IMR-90 (cell line): ENCODE measurements around the gene GJA4. TPM values are rescaled to one million over a fixed set of nuclear protein-coding genes. Genes with fewer than 3 reads are reported as not detected.

Experiments used
- ATAC-seq: fragments of 200-7000 bp; cut with Tn5 transposase; 2 replicates; pipeline ENCODE4 v1.9.1; 2020; ENCODE audit warnings: low read depth, mild to moderate bottlenecking, moderate library complexity
- BruUV-seq: library from RNA; stranded (reverse); fragments of 400-500 nt; replicated peaks from 2 replicates; lab custom pipeline; 2021; lab: Mats Ljungman, UMichigan
- CTCF ChIA-PET: fragments of 300-600 bp; formaldehyde crosslinking; extraction: SDS; loops from one replicate; lab custom pipeline; 2021; ENCODE audit warnings: antibody characterized with exemption; lab: Yijun Ruan, JAX
- POLR2A ChIA-PET: fragments of 300-600 bp; sonication (Branson Sonifier 250); formaldehyde crosslinking; loops from one replicate; lab custom pipeline; 2022; ENCODE audit warnings: antibody characterized with exemption; ENCODE audit not compliant: unreplicated experiment; lab: Charles Lee
- DNase-seq: peaks from one replicate; pipeline ENCODE4 v3.0.0; 2013
- H2AFZ ChIP-seq: replicated peaks from 2 replicates; pipeline ENCODE3; 2013; ENCODE audit warnings: low read length, mild to moderate bottlenecking; ENCODE audit not compliant: poor library complexity
- H2AK5ac ChIP-seq: 2 replicates; pipeline ENCODE4 v1.6.1; 2013; ENCODE audit warnings: low read depth, low read length, inconsistent platforms
- H2AK9ac ChIP-seq: replicated peaks from 2 replicates; pipeline ENCODE3; 2013; ENCODE audit warnings: mild to moderate bottlenecking, low read depth, low read length, moderate library complexity; ENCODE audit not compliant: poor library complexity
- H2BK120ac ChIP-seq: 2 replicates; pipeline ENCODE4 v1.6.1; 2013; ENCODE audit warnings: low read depth, low read length, inconsistent platforms
- H2BK15ac ChIP-seq: 3 replicates; pipeline ENCODE4 v1.6.1; 2013; ENCODE audit warnings: low read depth, low read length, inconsistent platforms
- H2BK20ac ChIP-seq: 2 replicates; pipeline ENCODE4 v1.6.1; 2013; ENCODE audit warnings: low read depth, mild to moderate bottlenecking, inconsistent platforms, low read length, moderate library complexity
- H2BK5ac ChIP-seq: 2 replicates; pipeline ENCODE4 v1.6.1; 2013; ENCODE audit warnings: mild to moderate bottlenecking, low read depth, low read length, inconsistent platforms; ENCODE audit not compliant: poor library complexity, severe bottlenecking
- H3K14ac ChIP-seq: replicated peaks from 2 replicates; pipeline ENCODE4 v1.6.1; 2013; ENCODE audit warnings: low read depth, low read length, inconsistent platforms
- H3K18ac ChIP-seq: 2 replicates; pipeline ENCODE4 v1.6.1; 2013; ENCODE audit warnings: low read depth, low read length, control low read depth
- H3K23ac ChIP-seq: 2 replicates; pipeline ENCODE4 v1.6.1; 2013; ENCODE audit warnings: low read depth, low read length, inconsistent platforms
- H3K27ac ChIP-seq: 2 replicates; pipeline ENCODE4 v1.5.1; 2013; ENCODE audit warnings: mild to moderate bottlenecking, control low read depth, low read length; ENCODE audit not compliant: insufficient read depth
- H3K27me3 ChIP-seq: 2 replicates; pipeline ENCODE4 v1.6.1; 2013; ENCODE audit warnings: low read length; ENCODE audit not compliant: control insufficient read depth, insufficient read depth
- H3K36me3 ChIP-seq: 2 replicates; pipeline ENCODE4 v1.6.1; 2013; ENCODE audit warnings: low read length, mixed read lengths; ENCODE audit not compliant: control insufficient read depth, insufficient read depth
- H3K4ac ChIP-seq: 2 replicates; pipeline ENCODE4 v1.6.1; 2013; ENCODE audit warnings: low read depth, low read length, inconsistent platforms
- H3K4me1 ChIP-seq: 2 replicates; pipeline ENCODE4 v1.6.1; 2013; ENCODE audit warnings: low read length, mixed read lengths; ENCODE audit not compliant: control insufficient read depth, insufficient read depth
- H3K4me2 ChIP-seq: 2 replicates; pipeline ENCODE4 v1.6.1; 2013; ENCODE audit warnings: low read depth, mild to moderate bottlenecking, control low read depth, low read length, moderate library complexity
- H3K4me3 ChIP-seq: 2 replicates; pipeline ENCODE4 v1.5.1; 2013; ENCODE audit warnings: low read depth, mild to moderate bottlenecking, control low read depth, low read length, moderate library complexity; ENCODE audit not compliant: insufficient read depth
- H3K56ac ChIP-seq: 2 replicates; pipeline ENCODE4 v1.6.1; 2013; ENCODE audit warnings: low read length, inconsistent platforms; ENCODE audit not compliant: insufficient read depth; ENCODE audit errors: extremely low read depth
- H3K79me1 ChIP-seq, 2 experiments: 2 replicates each; pipeline ENCODE4 v1.6.1; 2013; ENCODE audit warnings: low read length in 2 of 2, inconsistent platforms in 1 of 2, low read depth in 1 of 2
- H3K9ac ChIP-seq: 2 replicates; pipeline ENCODE4 v1.6.1; 2013; ENCODE audit warnings: low read depth, low read length, control low read depth
- H3K9me1 ChIP-seq: 2 replicates; pipeline ENCODE4 v1.6.1; 2013; ENCODE audit warnings: low read length, inconsistent platforms; ENCODE audit not compliant: insufficient read depth
- H3K9me3 ChIP-seq: 2 replicates; pipeline ENCODE4 v1.6.1; 2013; ENCODE audit warnings: low read length; ENCODE audit not compliant: control insufficient read depth, insufficient read depth
- H4K20me1 ChIP-seq: 2 replicates; pipeline ENCODE4 v1.6.1; 2013; ENCODE audit warnings: low read length, inconsistent platforms; ENCODE audit not compliant: insufficient read depth
- H4K5ac ChIP-seq: 2 replicates; pipeline ENCODE4 v1.6.1; 2013; ENCODE audit warnings: mild to moderate bottlenecking, low read depth, low read length, control low read depth
- H4K8ac ChIP-seq, 2 experiments: 2 replicates each; pipeline ENCODE4 v1.6.1; 2013; ENCODE audit warnings: low read depth in 2 of 2, low read length in 2 of 2, control low read depth in 1 of 2, inconsistent platforms in 1 of 2
- H4K91ac ChIP-seq: 2 replicates; pipeline ENCODE4 v1.6.1; 2013; ENCODE audit warnings: low read depth, low read length, inconsistent platforms; ENCODE audit not compliant: insufficient read depth
- BHLHE40 ChIP-seq: fragments of 150-350 bp; IDR thresholded peaks from 2 replicates; pipeline ENCODE4 v1.6.1; 2016; ENCODE audit warnings: mild to moderate bottlenecking, low read depth, low read length
- ELK1 ChIP-seq: fragments of 150-350 bp; IDR thresholded peaks from 2 replicates; pipeline ENCODE4 v1.6.1; 2016; ENCODE audit warnings: low read depth, mild to moderate bottlenecking, low read length, moderate library complexity, borderline replicate concordance
- MAZ ChIP-seq: IDR thresholded peaks from 2 replicates; pipeline ENCODE4 v1.6.1; 2012; ENCODE audit warnings: low read depth, mild to moderate bottlenecking, low read length, improper control_type of control experiment, moderate library complexity, borderline replicate concordance
- POLR2A ChIP-seq: IDR thresholded peaks from 2 replicates; pipeline ENCODE4 v1.6.1; 2012; ENCODE audit warnings: mild to moderate bottlenecking, low read depth, low read length
- RAD21 ChIP-seq: IDR thresholded peaks from 2 replicates; pipeline ENCODE4 v1.6.1; 2012; ENCODE audit warnings: low read length, improper control_type of control experiment
- USF2 ChIP-seq: fragments of 150-350 bp; IDR thresholded peaks from 2 replicates; pipeline ENCODE4 v1.6.1; 2017; ENCODE audit warnings: mild to moderate bottlenecking, antibody characterized with exemption, low read length, low read depth
- WGBS, 2 experiments: methylation state at CpG; one replicate each; pipeline versions ENCODE4 v1.1.5 to v1.1.7; 2013; ENCODE audit warnings: missing lambda C conversion rate in 2 of 2; ENCODE audit not compliant: insufficient read length in 1 of 2; ENCODE audit errors: extremely low coverage in 2 of 2; 5-methylcytosine and 5-hydroxymethylcytosine counted together
- dilution Hi-C: fragments of 300-500 bp; cut with HindIII; formaldehyde crosslinking; loops from one replicate; pipeline ENCODE4 v1.14.3; 2018; ENCODE audit warnings: low sequenced_read_pairs; ENCODE audit not compliant: unreplicated experiment
- in situ Hi-C: fragments of 300-500 bp; cut with MboI; formaldehyde crosslinking; loops from 3 replicates; pipeline ENCODE4 v1.14.3; 2019; ENCODE audit warnings: low sequenced_read_pairs, inconsistent platforms, mixed read lengths
- intact Hi-C: fragments of 100-400 bp; cut with micrococcal nuclease; formaldehyde crosslinking; loops from 2 replicates; pipeline ENCODE4 v1.10.0; 2022
- polyA plus RNA-seq, 3 experiments: library from polyadenylated mRNA; depleted of rRNA; stranded (reverse); fragments of >200 nt; gene quantifications; 2 replicates each; pipeline ENCODE4 v1.2.3, GENCODE V29; 2012; ENCODE audit warnings: low replicate concordance in 1 of 3
- total RNA-seq: library from RNA; depleted of rRNA; stranded (reverse); fragments of >200 nt; gene quantifications from 2 replicates; pipeline ENCODE4 v1.2.3, GENCODE V29; 2012

GJA4 gene
- total and polyA plus RNA-seq, 2 of the 4 experiments (the other 2 are of a cell fraction) = not detected

- no TSS peak for BruUV-seq
- no peak overlapping the region for H4K5ac ChIP-seq
- H4K91ac ChIP-seq = no peak overlapping the region
- no peaks in the 10 kb centered on the region for H3K9me1 ChIP-seq
- H3K9ac ChIP-seq = no peak overlapping the region
- no peak for TF ChIP-seq ELK1
- no peak for TF ChIP-seq RAD21
- no peak for TF ChIP-seq USF2
- no peak for TF ChIP-seq POLR2A
- no peak for TF ChIP-seq BHLHE40
- TF ChIP-seq MAZ = no peak
- in situ Hi-C loops = loop anchor here (10.0 kb wide), 1 partner anchor 1109 kb away; no protein-coding TSS in a partner anchor
- ChIA-PET CTCF (interaction anchor here (2.0 to 3.3 kb wide), 2 partner anchors 9 to 1111 kb away, joined by 7 to 26 read pairs; no protein-coding TSS in a partner anchor), POLR2A (no interaction called here)
- no peak overlapping the region for H3K23ac ChIP-seq
- H3K79me1 ChIP-seq = no peaks in the 10 kb centered on the region
- no peaks in the 10 kb centered on the region for H3K9me3 ChIP-seq
- no peak overlapping the region for H2AFZ ChIP-seq
- H2AK9ac ChIP-seq = no peak overlapping the region
- no peak overlapping the region for H3K18ac ChIP-seq
- H3K27me3 ChIP-seq = peaks cover 3% of the 10 kb centered on the region; the same call in 1 of the 2 replicates
- no peak overlapping the region for H4K8ac ChIP-seq
- no peak overlapping the region for H2AK5ac ChIP-seq
- H2BK15ac ChIP-seq = no peak overlapping the region
- H3K4me2 ChIP-seq = no peak overlapping the region
- 20% methylated on average over 1 of the region's 6 CpGs; no CpG with 5 or more reads in 1 of the 2 experiments for WGBS, 2 experiments
- no peak overlapping the region for H2BK20ac ChIP-seq
- no peak overlapping the region for H3K56ac ChIP-seq
- dilution Hi-C loops = no loop called here
- H2BK120ac ChIP-seq = no peak overlapping the region
- H3K4me3 ChIP-seq = no peak overlapping the region
- H3K4me1 ChIP-seq = no peaks in the 10 kb centered on the region
- no peak overlapping the region for H3K14ac ChIP-seq
- no peak overlapping the region for H3K4ac ChIP-seq
- H3K36me3 ChIP-seq = no peaks in the 10 kb centered on the region
- no peak for DNase-seq
- no peak overlapping the region for H3K27ac ChIP-seq
- no peak overlapping the region for H2BK5ac ChIP-seq
- H4K20me1 ChIP-seq = no peaks in the 10 kb centered on the region
- intact Hi-C loops = no loop called here
- no peak for ATAC-seq
Measured at GRCh38 chr1:34743775-34744174, 49.0 kb upstream of the GJA4 start.
